Fibroblast of peridontal ligament (primary cell): ENCODE data around the gene STRAP.

Experiments
- DNase-seq: peaks from one replicate; pipeline ENCODE4 v3.0.0-alpha.2; 2010; ENCODE audit errors: extremely low read depth

STRAP gene

GRCh38 chr12:15882118-15882971, at the start of gene STRAP:
Gene STRAP, plus strand, starts transcription at chr12:15882387. Its CDS starts 321 bp downstream, at chr12:15882708.
- DNase-seq: peak; percentile 97

- no peak for DNase-seq
Measured at GRCh38 chr12:15834575-15834974, 47.6 kb upstream of the STRAP start.

GRCh38 chr12:15837141-15837790, 44.9 kb upstream of the STRAP start:
- peak; percentile 98 for DNase-seq

DNA sequence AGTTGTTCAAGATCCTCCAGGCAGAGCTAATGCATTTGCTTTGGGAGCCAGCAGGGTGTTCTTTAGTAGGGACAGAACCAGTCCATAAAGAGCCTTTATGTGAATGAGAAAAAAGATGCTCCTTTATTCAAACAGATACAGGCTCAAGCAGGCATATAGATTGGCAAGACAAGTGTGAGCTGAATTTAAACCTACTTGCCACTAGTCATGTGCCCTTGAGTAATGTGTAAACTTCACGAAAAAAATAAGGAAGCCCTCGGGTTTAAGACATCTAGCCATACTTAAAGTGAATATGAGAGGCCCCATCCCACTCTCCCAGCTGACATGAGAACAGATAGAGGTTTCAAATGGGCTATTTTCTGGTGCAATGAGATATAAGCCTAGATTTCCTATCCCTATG, 43.1 kb upstream of the STRAP start:
- no peak for DNase-seq

GRCh38 chr12:15839682-15840081, 42.5 kb upstream of the STRAP start:
- DNase-seq: no peak

GRCh38 chr12:15842108-15842507, 40.1 kb upstream of the STRAP start:
- peak; percentile 97 for DNase-seq

GRCh38 chr12:15846887-15847286, 35.3 kb upstream of the STRAP start:
- DNase-seq: peak; percentile 99

- no peak for DNase-seq
Measured at GRCh38 chr12:15848606-15849005, 33.6 kb upstream of the STRAP start.

DNA sequence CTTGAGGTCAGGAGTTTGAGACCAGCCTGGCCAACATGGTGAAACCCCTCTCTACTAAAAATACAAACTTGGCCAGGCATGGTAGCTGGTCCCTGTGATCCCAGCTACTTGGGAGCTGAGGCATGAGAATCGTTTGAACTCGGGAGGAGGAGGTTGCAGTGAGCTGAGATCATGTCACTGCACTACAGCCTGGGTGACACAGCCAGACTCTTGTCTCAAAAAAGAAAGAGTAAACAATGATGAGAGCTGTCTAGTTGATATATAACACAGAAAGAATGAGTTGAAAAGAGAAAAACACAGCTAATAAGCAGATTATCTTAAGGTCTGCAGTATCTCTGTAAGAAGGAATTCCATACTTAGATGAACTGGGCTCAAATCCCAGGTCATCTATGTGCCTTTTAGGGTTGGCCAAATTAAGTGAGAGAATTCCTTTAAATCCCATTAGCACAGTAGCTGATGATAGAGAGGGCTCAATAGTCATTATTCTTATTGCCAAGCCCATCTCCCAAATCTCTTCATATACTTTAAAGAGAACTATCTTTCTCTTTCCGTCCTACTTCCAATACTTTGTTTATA, 31.1 kb upstream of the STRAP start:
- DNase-seq: no peak

DNA sequence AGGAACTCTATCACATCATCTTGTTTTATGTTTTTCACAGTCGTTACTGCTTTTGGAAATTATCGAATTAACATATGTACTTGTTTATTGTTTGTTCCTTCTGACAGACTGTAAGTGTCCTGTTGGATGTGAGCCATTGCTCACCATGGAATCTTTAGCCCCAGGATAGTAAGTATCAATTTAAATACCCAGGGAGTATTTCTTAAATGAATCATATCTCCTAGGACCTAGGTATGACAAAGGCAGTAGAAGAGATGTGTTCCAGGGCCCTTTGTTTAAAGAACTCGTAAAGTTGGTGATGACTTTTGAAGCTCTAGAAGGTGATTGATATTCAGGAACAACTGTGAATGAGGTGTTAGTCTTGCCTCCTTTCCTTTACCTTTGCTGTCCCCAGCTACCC, 30.3 kb upstream of the STRAP start:
- no peak for DNase-seq

DNA sequence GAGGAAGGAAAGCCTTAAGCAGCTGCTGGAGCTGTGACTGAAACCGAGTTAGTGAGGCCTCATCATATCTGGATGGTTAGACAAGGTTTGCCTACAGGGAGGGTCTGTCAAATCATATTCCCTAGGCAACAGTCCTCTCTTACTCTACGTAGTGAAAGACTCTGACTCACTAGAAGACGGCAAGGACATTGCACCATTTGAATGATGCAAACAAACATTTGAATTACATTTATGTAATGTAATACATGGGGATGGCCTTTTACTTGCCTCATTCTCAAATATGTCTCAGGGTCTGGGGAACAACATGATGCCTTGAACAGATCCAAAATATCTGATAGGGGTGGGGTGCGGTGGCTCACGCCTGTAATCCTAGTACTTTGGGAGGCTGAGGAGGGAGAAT, 29.8 kb upstream of the STRAP start:
- peak; percentile 91 for DNase-seq

GRCh38 chr12:15853877-15854276, 28.3 kb upstream of the STRAP start:
- DNase-seq: no peak

GRCh38 chr12:15854916-15855315, 27.3 kb upstream of the STRAP start:
- no peak for DNase-seq

GRCh38 chr12:15855646-15856045, 26.5 kb upstream of the STRAP start:
- DNase-seq: peak; percentile 85

DNA sequence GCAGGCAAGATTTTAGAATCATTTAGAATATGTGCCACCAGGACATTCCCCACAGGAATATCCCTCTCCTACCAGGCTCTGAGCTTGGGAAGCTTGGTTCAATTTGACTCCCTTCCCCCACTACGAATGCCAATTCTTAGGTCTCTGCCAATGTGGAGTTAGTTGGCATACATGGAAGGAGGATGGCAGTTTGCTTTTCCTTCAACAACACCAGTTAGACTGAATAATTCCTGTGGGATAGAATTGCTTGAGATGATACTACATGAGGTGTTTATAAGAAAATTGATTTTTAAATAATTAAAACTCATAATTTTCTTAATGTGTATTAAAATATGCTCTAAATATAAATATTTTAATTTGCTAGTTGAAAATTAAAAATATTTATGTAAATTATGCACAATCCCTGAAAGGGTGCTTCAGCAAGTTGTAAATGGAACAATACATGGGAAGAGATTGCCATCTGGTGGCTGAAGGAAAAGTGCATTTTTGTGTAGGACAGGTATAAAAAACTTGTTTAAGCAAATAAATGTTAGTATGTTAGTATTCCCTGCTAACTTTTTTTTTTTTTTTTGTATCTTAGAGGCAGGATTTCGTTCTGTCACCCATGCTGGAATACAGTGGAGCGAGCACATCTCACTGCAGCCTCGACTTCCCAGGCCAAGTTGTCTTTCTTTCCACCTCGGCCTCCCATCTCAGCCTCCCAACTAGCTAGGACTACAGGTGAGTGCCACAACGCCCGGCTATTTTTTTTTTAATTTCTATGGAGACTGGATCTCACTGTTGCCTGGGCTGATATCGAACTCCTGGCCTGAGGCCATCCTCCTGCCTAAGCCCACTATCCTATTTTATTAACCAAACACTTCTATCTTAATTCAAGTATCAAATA, 25.8 kb upstream of the STRAP start:
- DNase-seq: peak; percentile 89

GRCh38 chr12:15858353-15858752, 23.8 kb upstream of the STRAP start:
- no peak for DNase-seq

DNA sequence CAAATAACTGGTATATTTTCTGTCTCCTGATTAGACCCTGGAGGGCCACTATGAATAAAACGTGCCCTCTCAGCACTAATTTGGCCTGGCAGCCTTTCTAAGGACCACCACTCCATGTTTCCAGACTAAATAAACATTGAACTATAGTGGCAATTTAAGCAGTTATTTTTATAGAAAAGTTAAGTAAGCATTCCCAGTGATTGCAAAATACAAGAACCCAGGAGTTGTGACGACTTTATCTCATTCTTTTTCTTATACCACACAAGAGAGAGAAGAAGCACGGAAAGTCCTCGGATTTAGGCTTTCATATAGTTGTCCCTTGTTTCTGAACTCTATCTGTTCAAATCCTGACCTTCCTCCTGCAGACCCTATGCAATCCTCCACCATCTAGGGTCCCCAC, 23.1 kb upstream of the STRAP start:
- DNase-seq: peak; percentile 76

DNA sequence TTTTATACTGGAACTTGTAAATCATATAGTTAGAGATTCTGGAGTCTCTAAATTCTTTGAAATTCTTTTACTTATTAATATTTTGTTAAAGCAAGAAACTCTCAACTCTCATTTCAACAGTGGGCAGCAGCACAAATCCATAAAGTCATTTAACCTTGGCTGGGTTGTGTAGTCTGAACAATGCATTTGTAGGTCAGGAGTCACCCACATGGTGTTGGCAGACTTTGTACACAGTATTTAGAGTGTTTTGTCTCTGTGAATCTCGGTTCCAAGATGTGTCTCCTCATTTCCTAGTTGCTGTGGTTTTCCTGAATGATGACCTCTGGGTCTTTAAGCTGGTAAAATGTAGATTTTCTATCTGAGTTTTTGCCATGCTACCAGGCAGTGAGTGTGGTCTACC, 20.8 kb upstream of the STRAP start:
- no peak for DNase-seq

GRCh38 chr12:15862840-15863239, 19.3 kb upstream of the STRAP start:
- no peak for DNase-seq

DNA sequence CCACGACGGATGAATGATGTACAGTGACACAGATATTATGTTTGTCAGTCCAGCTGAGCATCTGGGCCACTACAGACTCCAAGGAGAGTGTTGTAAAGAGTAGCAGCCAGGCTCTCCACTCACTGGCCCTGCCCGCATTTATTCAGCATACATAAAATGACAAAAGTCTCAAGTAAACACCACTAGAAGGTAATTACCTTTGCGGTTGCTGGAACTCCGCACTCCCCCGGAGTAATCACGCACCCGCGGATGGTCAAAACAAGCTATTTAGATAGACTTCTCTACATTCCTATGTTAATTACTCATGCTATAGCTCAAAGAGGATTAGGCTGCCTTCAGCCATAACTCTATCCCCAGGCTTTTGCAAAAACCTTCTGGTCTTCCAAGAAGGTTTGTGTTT, 18.8 kb upstream of the STRAP start:
- no peak for DNase-seq

- DNase-seq: no peak
Measured at GRCh38 chr12:15863984-15864383, 18.2 kb upstream of the STRAP start.

DNA sequence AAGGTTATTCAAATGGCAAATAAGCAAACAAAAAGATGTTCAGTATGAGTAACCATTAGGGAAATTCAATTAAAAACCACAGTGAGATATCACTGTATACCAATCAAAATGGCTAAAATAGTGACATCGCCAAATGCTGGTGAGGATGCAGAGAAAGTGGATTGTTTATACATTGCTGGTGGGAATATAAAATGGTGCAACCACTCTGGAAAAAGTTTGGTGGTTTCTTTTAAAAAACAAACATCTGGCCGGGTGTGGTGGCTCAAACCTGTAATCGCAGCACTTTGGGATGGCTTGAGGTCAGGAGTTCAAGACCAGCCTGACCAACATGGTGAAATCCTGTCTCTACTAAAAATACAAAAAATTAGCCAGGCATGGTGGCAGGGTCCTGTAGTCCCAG, 14.0 kb upstream of the STRAP start:
- DNase-seq: peak; percentile 16
